NT2/D1 (cell line): ENCODE measurements around the gene ECHS1.

Experiments
- SUZ12 ChIP-seq: IDR thresholded peaks from 2 replicates; pipeline ENCODE4 v1.6.1; 2011; ENCODE audit not compliant: insufficient read length, insufficient read depth; ENCODE audit errors: extremely low read depth
- YY1 ChIP-seq: IDR thresholded peaks from 2 replicates; pipeline ENCODE4 v1.6.1; 2011; ENCODE audit not compliant: insufficient read length, insufficient read depth
- ZNF274 ChIP-seq: IDR thresholded peaks from 2 replicates; pipeline ENCODE4 v1.6.1; 2011; ENCODE audit warnings: mild to moderate bottlenecking, low read depth, low read length

DNA sequence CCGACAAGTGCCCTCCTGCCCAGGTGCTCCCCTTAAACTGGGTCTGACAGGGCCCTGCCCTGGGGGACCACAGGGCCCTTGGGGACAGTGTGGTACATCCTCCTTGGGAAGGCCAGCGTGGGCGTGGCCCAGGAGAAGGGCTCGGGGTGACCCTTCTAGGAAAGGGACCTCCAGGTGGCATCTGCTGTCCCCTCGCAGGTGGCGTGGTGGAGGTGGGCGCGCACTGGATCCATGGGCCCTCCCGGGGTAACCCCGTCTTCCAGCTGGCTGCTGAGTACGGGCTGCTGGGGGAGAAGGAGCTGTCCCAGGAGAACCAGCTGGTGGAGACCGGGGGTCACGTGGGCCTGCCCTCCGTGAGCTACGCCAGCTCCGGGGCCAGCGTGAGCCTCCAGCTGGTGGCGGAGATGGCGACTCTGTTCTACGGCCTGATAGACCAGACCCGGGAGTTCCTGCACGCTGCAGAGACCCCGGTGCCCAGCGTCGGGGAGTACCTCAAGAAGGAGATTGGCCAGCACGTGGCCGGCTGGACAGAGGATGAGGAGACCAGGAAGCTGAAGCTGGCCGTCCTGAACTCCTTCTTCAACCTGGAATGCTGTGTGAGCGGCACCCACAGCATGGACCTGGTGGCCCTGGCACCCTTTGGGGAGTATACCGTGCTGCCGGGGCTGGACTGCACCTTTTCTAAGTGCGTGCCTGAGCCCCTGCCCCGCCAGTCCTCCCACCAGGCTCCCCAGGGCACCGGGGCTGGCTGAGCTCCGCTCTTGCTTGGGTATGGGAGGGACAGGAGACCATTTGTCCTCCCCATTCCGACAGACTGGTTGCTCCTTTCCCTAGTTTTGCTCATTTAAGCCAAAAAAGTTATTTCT, 6.9 kb upstream of the ECHS1 start:
- TF ChIP-seq YY1 (no peak), SUZ12 (no peak), ZNF274 (no peak)
